Fibroblast of upper back skin (primary cell): ENCODE data around the gene SMC3.
"Not testable (repeated sequence)": the region's sequence is repeated elsewhere in the genome, so short reads cannot be mapped to it uniquely, and the experiment has no call there.

Experiments
- DNase-seq: peaks from one replicate; pipeline ENCODE4 v3.0.0-alpha.2; 2013

Gene SMC3

GRCh38 chr10:110591760-110592159, 24.3 kb downstream of the SMC3 start:
- DNase-seq: no peak

DNA sequence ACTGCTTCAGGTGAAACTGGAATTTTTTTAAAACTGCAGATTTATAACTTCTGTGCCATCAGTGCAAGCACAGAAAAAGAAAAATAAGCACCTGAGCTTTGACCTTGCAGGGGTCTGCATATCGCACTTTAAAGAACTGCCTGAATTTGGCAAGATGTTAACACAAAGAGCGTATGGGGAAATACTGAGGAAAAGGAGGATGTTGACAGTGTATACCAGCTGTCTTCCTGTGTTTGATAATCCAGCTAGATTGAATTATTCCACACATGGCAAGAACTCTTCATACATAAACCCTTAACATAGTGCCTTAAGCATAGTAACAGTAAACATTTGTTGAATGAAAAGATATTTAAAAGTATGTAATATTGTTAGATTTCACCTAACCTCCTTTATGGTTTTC, 30.0 kb downstream of the SMC3 start:
- no peak for DNase-seq

DNA sequence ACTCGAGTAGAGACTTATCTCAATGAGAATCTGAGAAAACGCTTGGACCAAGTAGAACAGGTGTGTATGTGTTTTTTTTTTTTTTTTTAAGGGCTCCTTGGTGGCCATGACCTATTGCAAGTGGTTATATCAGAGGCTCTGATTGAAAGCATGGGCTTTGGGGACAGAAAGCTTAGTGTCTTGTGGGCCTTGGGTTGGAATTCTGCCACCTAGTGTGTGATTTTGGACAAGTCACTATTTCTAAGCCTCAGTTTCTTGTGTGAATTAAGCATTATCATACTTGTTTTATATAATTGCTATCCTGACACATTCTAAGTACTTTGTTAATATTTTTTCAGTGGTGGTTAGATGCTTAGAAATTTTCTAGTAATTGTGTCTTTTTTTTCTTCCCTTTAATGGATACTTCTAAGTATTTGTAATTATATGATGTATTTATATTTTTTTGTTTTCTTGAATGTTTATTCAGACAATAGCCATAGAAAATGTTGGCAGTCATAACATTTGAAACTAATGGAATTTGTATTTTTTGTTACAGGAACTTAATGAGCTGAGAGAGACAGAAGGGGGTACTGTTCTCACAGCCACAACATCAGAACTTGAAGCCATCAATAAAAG, 33.1 kb downstream of the SMC3 start:
- DNase-seq: peak; percentile 68

GRCh38 chr10:110601581-110601980, 34.1 kb downstream of the SMC3 start:
- DNase-seq: peak; percentile 51

DNA sequence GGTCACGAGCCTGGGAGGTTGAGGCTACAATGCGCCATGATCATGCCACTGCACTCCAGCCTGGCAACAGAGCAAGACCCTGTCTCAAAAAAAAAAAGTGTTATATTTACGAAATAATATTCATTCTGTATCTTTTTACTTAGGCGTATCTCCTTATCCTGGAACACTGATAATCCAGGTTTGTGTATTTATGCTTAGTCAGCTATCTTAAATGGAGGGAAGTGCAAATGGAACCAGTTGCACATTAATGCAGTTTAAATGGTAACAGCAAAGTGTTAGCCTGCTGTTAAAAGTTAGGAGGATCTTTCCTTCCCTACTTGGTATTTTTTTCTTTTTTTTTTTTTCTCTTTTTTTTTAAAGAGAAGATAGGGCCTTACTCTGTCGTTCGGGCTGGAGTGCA, 40.6 kb downstream of the SMC3 start:
- no peak for DNase-seq

- DNase-seq: no peak
Measured at GRCh38 chr10:110609605-110610004, 42.1 kb downstream of the SMC3 start.

- peak; percentile 58 for DNase-seq
Measured at GRCh38 chr10:110610308-110610774, 42.8 kb downstream of the SMC3 start.

DNA sequence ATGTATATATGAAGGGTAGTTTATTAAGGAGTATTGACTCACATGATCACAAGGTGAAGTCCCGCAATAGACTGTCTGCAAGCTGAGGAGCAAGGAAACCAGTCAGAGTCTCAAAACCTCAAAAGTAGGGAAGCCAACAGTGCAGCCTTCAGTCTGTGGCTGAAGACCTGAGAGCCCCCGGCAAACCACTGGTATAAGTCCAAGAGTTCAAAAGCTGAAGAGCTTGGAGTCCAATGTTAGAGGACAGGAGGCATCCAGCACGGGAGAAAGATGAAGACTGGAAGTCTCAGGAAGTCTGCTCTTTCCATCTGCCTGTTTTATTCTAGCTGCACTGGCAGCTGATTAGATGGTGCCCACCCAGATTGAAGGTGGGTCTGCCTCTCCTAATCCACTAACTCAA, 43.3 kb downstream of the SMC3 start:
- DNase-seq: not testable (repeated sequence)

- DNase-seq: no peak
Measured at GRCh38 chr10:110612087-110612486, 44.6 kb downstream of the SMC3 start.

DNA sequence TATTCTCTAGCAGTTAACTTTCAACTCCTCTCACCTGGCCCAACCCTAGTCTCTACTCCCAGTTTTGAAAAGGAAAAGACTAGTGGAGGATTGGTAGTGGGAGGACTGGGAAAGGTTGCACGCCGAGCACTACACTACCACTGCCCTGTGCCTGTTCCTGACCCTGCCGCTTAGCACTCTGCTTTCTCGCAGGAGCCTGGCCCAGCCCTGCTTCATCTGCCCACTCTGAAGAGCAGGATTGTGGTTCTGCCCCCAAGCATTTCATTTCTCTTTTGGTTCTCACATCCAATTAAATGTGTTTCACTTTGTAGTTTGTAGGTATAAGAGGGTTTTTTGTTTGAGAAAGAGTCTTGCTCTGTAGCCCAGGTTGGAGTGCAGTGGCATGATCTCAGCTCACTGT, 45.1 kb downstream of the SMC3 start:
- DNase-seq: no peak

DNA sequence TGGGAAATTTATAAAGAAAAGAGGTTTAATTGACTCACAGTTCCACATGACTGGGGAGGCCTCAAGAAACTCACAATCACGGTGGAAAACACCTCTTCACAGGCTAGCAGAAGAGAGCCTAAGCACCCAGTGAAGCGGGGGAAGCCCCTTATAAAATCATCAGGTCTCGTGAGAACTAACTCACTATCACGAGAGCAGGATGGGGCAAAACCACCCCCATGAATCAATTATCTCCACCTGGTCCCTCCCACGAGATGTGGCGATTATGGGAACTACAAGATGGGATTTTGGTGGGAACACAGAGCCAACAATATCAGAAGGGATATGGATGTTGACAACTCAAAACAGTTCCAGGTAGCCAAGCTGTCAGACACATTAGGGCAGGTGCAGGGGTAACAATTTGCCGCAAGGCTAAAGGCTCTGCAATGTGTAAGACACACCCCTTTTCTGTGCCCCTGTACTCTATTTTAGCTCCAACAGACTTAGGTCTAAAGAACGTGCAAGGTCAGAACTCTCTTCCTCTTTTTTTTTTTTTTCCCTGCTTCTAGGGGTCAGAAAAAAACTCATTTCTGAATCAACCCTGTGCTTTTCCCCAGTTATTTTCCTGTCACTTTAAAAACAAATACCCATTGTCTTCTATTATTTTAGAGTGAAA, 46.0 kb downstream of the SMC3 start:
- DNase-seq: no peak

DNA sequence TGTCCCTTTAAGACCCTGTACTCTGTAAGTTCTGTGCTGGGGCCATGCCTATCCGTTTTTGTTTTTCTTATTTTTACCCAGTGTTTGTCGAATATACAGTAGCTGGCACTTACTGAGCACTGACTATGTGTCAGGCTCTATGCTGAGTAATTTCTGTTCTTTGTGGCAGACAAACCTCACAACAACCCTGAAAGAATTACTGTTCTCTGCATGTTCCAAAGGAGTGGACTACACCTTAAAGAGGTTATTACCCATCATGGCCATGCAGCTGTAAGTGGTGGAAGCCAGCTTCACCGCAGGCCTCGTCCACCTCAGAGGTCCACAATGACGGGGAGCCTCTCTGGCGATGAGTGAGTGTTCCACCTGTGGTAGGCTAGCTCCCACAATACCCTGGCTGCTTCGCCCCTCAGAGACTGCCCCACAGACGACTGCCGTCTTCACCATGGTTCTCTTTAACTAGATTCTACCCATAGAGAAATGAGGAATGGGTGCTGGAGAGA, 46.6 kb downstream of the SMC3 start:
- DNase-seq: no peak

DNA sequence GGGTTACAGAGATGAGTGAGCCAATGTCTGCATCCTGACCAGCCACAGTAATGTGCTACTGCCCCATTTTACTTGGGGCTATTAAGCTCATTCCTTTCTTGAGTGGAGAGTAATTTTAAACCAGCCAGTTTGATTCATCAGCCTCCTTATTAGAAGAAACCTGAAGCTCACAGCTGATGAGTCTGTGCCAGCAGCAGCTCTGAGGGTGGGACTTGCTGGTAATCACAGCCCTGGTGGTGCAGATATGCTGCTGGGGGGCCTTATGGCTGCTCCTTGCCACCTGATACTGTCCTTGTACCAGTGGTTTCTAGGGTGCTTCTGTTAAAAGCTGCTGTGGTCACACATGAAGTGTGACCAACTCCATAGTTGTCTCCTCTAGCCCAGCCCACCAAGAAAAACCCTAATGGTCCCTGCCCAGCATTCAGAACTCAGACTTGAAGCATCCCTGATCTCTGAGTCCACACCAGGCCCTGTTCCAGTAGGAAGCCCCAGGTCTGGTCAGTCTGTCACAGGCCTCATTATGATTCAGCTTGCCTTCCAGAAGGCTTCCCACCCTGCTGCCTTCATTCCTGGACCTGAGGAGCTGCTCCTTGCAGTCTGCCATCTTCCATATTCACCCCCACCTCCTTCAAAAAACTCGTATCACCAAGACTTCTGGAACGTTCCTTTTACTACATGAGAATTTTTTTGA, 47.7 kb downstream of the SMC3 start:
- peak; percentile 25 for DNase-seq

DNA sequence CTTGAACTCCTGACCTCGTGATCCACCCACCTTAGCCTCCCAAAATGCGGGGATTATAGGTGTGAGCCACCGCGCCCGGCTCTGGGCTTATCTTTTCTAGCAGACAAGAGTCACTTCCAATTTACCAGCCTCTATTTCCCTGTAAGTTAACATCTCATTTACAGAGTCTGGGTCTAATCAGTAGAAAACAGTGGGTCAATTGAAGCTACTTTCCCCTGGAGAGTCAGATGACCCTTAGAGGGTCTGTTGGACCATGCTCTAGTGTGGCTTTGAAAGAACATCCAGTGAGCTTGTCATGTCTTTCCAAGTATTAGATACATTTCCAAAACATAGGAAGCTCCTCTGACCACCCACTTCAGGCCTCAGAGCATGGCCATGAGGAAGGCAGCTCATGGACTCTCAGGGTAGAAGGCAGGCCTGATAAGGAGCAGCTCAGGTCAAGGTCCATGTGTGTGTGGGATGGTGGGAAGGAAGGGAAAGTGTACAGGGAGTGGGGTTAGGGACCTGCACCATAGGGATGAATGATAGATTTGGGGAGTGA, 49.1 kb downstream of the SMC3 start:
- no peak for DNase-seq

- DNase-seq: no peak
Measured at GRCh38 chr10:110617425-110618229, 50.1 kb downstream of the SMC3 start.

- DNase-seq: no peak
Measured at GRCh38 chr10:110618230-110618610, 50.7 kb downstream of the SMC3 start.

GRCh38 chr10:110619514-110620397, 52.3 kb downstream of the SMC3 start:
- no peak for DNase-seq

DNA sequence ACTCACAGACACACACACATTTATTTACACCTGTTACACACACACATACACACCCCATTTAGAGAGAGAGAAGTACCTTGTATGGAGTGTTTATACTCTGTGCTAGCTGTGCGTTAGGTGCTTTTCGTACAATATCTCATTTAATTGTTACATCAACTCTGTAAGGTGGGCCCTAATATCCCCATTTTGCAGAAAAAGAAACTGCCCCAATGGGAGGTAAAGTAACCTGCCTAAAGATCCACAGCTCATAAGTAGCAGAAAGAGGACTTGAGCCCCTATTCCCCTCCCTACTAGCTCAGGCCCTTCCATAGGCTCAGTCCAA, 52.9 kb downstream of the SMC3 start:
- no peak for DNase-seq

GRCh38 chr10:110623316-110623715, 55.8 kb downstream of the SMC3 start:
- DNase-seq: not testable (repeated sequence)

DNA sequence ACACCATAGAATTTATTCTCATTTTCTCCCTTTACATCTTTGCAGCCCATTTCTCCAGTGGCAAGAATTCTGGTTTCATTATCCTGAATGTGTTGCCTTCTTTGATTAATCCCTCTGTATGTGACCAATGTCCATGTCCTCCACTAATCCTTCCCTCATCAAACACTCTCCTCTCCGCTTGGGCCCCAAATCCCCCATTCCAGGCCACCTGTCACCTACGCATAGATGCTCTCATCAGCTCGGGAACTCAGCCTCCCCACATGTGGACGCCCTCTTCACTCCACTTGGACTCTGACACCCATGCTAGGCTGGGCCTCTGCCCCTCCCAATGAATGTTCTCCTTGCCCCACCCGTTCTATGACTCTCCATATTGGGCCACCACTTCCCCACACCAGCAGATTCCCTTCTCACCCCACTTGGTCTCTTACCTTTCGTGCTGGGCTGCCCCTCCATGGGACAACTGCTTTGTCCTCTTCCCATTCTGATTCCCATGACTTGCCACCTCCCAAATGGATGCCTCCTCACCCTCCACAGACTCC, 57.9 kb downstream of the SMC3 start:
- no peak for DNase-seq

DNA sequence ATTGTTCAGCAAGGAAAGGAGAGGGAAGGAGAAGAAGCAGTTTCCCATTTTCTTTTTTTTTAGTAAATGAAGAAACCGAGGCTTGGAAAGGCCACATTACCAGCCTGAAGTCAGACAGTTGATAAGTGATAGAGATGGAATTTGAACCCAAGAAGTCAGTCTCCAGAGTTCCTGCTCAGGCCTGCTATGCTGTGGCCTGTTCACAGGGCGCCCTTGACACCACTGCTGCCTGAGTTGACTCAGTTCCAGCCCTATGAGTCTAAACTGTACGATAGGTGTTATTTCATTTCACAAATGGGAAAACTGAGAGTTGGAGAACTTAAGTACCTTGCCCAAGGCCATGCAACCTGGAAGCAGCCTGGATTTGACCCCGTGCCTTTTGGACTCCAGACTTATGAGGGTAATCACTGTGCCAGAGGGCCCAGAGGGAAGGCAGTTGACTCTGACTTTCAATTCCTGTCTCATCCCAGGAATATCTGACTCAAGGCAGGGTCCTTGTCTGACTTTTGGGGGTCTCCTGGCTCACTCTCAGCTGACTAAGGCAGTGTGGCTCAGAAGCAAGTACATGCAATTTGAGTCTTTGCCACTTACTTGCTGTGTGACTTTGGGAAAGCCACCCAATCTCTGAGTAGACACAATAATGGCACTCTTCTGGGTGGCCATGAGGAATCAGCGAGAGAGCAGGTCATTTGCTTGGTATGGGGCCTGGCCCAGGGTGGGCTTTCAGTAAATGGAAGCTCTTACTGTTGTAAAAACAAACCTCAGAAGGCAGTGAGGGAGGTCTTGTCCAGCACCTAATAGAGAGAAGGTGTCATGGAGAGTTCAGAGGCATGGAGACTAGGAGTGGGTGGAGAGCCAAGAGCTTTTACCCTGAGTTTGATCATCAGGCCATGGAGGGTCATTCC, 58.7 kb downstream of the SMC3 start:
- no peak for DNase-seq
